HG03565 (cell line): ENCODE measurements around the gene IL13RA2.

Source experiments
- ATAC-seq: cut with Tn5 transposase; IDR thresholded peaks from one replicate; pipeline ENCODE4 v1.9.1; 2021; ENCODE audit warnings: mild to moderate bottlenecking, moderate library complexity; ENCODE audit not compliant: unreplicated experiment

The IL13RA2 gene

DNA sequence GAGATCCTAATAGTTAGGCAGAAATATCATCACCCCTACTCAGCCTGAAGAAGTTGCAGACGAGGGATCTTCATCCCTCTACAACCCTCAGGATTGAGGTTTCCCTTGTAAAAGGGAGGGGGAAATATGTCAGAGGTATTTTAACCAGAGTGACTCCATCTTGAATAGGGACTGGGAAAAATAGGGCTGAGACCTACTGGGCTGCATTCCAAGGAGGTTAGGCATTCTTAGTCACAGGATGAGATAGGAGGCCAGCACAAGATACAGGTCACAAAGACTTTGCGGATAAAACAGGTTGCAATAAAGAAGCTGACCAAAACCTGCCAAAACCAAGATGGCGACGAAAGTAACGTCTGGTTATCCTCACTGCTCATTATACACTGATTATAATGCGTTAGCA is 17.5 kb downstream of the IL13RA2 start:
- ATAC-seq: no peak

DNA sequence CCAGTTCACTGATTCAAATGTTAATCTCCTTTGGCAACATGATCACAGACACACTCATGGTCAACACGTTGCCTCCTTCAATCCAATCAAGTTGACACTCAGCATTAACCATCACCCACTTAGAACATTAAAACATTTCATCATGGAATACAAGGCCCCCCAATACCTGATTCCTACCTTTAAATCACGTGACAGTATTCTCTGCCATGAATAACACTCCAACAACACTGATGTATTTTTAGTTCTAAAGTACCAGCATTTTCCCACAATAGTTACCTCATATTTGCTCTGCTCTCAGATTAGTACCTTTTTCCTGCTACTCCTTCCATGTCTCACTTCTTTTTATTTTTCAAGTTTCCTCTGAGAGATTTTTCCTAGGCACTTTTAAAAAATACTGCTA is 19.6 kb downstream of the IL13RA2 start:
- no peak for ATAC-seq

GRCh38 chrX:114985967-114986592 is 31.3 kb downstream of the IL13RA2 start:
- no peak for ATAC-seq

GRCh38 chrX:114976292-114976691 is 41.1 kb downstream of the IL13RA2 start:
- no peak for ATAC-seq

DNA sequence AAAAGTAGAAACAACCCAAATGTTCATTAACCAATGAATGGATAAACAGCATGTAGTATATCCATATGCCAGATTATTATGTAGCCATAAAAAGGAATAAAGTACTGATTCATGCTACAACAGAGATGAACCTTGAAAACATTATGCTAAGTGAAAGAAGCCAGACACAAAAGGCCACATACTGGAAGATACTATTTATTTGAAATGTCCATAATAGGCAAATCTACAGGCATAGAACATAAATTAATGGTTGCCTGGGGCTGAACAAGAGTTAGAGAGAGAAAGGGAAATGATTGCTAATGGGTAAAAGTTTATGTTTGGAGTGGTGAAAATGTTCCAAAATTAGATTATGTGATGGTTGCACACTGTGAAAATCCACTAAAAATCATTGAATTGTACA is 44.4 kb downstream of the IL13RA2 start:
- ATAC-seq: no peak

DNA sequence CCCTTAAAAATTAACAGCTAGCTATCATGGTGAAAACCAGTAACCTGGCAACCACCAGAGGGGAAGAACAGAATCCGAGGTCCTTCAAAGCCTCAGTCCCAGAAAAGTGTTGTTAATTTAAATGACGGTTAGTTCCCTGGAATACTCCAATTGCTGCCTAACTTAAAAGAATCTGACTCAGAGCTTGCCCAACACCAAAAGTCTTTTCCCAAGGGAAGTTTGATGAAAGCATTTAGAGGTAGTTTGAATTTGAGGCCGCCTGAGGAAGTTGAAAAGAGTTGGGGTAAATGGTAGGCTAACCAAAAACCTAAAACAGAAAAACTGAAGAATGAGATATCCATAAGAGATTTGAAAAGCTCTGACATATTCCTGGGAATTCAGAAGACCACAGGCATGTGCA is 46.6 kb downstream of the IL13RA2 start:
- no peak for ATAC-seq

GRCh38 chrX:114964374-114964773 is 53.0 kb downstream of the IL13RA2 start:
- ATAC-seq: no peak

DNA sequence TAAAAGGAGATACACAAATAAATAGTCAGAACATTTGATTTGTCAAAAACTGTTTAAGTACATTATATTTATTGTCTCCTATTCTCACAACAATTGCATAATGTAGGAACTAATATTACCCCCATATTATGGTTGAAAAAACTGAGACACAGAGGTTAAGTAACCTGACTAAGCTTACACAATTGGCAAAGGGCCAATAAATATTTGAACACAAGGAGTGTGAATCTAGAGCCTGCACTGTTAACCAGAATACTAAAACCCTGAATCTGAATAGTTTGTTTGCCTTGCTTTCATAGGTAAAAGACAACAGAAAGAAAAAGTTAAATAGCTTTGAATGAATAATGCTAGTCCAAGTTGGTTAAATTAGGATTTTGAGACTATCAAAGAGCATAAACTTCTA is 55.2 kb downstream of the IL13RA2 start:
- ATAC-seq: no peak

- ATAC-seq: no peak
These were observed 57.7 kb downstream of the IL13RA2 start for GRCh38 chrX:114959729-114960128.
